PC-3 (cell line): Measurements from ENCODE around the gene CCR9. TPM values are rescaled to one million over a fixed set of nuclear protein-coding genes. Genes with fewer than 3 reads are reported as not detected.

Source experiments
- ATAC-seq: fragments of 200-7000 bp; cut with Tn5 transposase; 2 replicates; pipeline ENCODE4 v1.9.1; 2020; ENCODE audit warnings: mild to moderate bottlenecking, moderate library complexity
- BruUV-seq: library from RNA; stranded (reverse); fragments of 400-500 nt; replicated peaks from 2 replicates; lab custom pipeline; 2021; lab: Mats Ljungman, UMichigan
- CTCF ChIA-PET: fragments of 300-600 bp; sonication (Branson Sonifier 250); formaldehyde crosslinking; loops from one replicate; lab custom pipeline; 2022; ENCODE audit warnings: antibody characterized with exemption; lab: Charles Lee
- POLR2A ChIA-PET: fragments of 300-600 bp; sonication (Branson Sonifier 250); formaldehyde crosslinking; loops from one replicate; lab custom pipeline; 2022; ENCODE audit warnings: antibody characterized with exemption; ENCODE audit not compliant: unreplicated experiment; lab: Charles Lee
- DNase-seq: peaks from one replicate; pipeline ENCODE4 v3.0.0-alpha.2; 2015
- H2AFZ ChIP-seq: fragments of 300-600 bp; sonication (generic); 2 replicates; pipeline ENCODE4 v1.6.0; 2016; ENCODE audit warnings: antibody characterized with exemption, low read length
- H3F3A ChIP-seq: fragments of 300-600 bp; sonication (generic); one replicate; pipeline ENCODE4 v1.6.0; 2017; ENCODE audit warnings: antibody characterized with exemption, low read length, control low read depth, mild to moderate bottlenecking; ENCODE audit not compliant: unreplicated experiment
- H3K27ac ChIP-seq: fragments of 300-600 bp; sonication (generic); 2 replicates; pipeline ENCODE4 v1.5.1; 2016; ENCODE audit warnings: mild to moderate bottlenecking, low read length
- H3K27me3 ChIP-seq: fragments of 300-600 bp; sonication (generic); 2 replicates; pipeline ENCODE4 v1.6.1; 2016; ENCODE audit warnings: low read length, mixed read lengths
- H3K36me3 ChIP-seq: fragments of 300-600 bp; sonication (generic); 2 replicates; pipeline ENCODE4 v1.6.1; 2016; ENCODE audit warnings: low read depth, mixed run types, low read length, mixed read lengths
- H3K4me1 ChIP-seq: fragments of 300-600 bp; sonication (generic); 2 replicates; pipeline ENCODE4 v1.5.1; 2016; ENCODE audit warnings: low read length; ENCODE audit not compliant: insufficient read depth
- H3K4me2 ChIP-seq: fragments of 300-600 bp; sonication (generic); 2 replicates; pipeline ENCODE4 v1.6.0; 2016; ENCODE audit warnings: low read length
- H3K4me3 ChIP-seq: fragments of 300-600 bp; sonication (generic); 2 replicates; pipeline ENCODE4 v1.5.1; 2016; ENCODE audit warnings: mild to moderate bottlenecking, low read length, mixed read lengths
- H3K79me2 ChIP-seq: fragments of 300-600 bp; sonication (generic); 2 replicates; pipeline ENCODE4 v1.6.1; 2017; ENCODE audit warnings: low read length, mixed read lengths
- H3K9ac ChIP-seq: fragments of 300-600 bp; sonication (generic); 2 replicates; pipeline ENCODE4 v1.6.0; 2016; ENCODE audit warnings: mild to moderate bottlenecking, low read length
- H3K9me2 ChIP-seq: fragments of 300-600 bp; sonication (generic); replicated peaks from 2 replicates; pipeline ENCODE4 v1.6.1; 2016; ENCODE audit warnings: mixed run types, low read length, mixed read lengths
- H3K9me3 ChIP-seq: fragments of 300-600 bp; sonication (generic); 2 replicates; pipeline ENCODE4 v1.6.1; 2016; ENCODE audit warnings: low read length, mixed read lengths
- H4K20me1 ChIP-seq: fragments of 300-600 bp; sonication (generic); 2 replicates; pipeline ENCODE4 v1.6.1; 2016; ENCODE audit warnings: low read length, mixed read lengths
- CTCF ChIP-seq: fragments of 300-600 bp; sonication (generic); conservative IDR thresholded peaks from 2 replicates; pipeline ENCODE4 v1.5.1; 2017; ENCODE audit warnings: antibody characterized with exemption, low read depth, mild to moderate bottlenecking, low read length
- EZH2 ChIP-seq: fragments of 300-600 bp; sonication (generic); IDR thresholded peaks from one replicate; pipeline ENCODE4 v1.6.1; 2017; ENCODE audit warnings: antibody characterized with exemption, mild to moderate bottlenecking, low read length; ENCODE audit not compliant: unreplicated experiment
- EZH2phosphoT487 ChIP-seq: fragments of 300-600 bp; sonication (generic); IDR thresholded peaks from 2 replicates; pipeline ENCODE4 v1.6.1; 2018; ENCODE audit warnings: mild to moderate bottlenecking, antibody characterized with exemption, low read length, borderline replicate concordance
- intact Hi-C: fragments of 100-400 bp; cut with micrococcal nuclease; formaldehyde crosslinking; loops from 2 replicates; pipeline ENCODE4 v1.9.0; 2023
- total RNA-seq: library from RNA; depleted of rRNA; stranded (reverse); fragments of >200 nt; gene quantifications from 2 replicates; pipeline ENCODE4 v1.2.3, GENCODE V29; 2014

Gene CCR9
- total RNA-seq, 1 experiment from 2014 or later = not detected

- Histone ChIP-seq H3F3A (no peaks in the 10 kb centered on the region), H2AFZ (no peak overlapping the region), H3K27me3 (no peaks in the 10 kb centered on the region), H3K9ac (no peak overlapping the region), H3K36me3 (no peaks in the 10 kb centered on the region), H3K4me2 (no peak overlapping the region), H4K20me1 (no peaks in the 10 kb centered on the region), H3K4me3 (no peak overlapping the region), H3K79me2 (no peaks in the 10 kb centered on the region), H3K4me1 (peaks cover 12% of the 10 kb centered on the region), H3K9me2 (no peaks in the 10 kb centered on the region), H3K9me3 (no peaks in the 10 kb centered on the region), H3K27ac (no peak overlapping the region)
- intact Hi-C loops = no loop called here
- ChIA-PET CTCF (no interaction called here), POLR2A (no interaction called here)
- no peak for DNase-seq
- BruUV-seq = no TSS peak
- ATAC-seq = no peak
- no peak for TF ChIP-seq EZH2
- TF ChIP-seq EZH2phosphoT487 = no peak
- no peak for TF ChIP-seq CTCF
Measured at GRCh38 chr3:45914362-45915058, 28.2 kb downstream of the CCR9 start.

GRCh38 chr3:45915059-45915439 lies 28.7 kb downstream of the CCR9 start:
- CTCF ChIA-PET = no interaction called here
- no TSS peak for BruUV-seq
- no peaks in the 10 kb centered on the region for H3K9me3 ChIP-seq
- DNase-seq (no peak), ATAC-seq (no peak)
- H3K36me3 ChIP-seq = no peaks in the 10 kb centered on the region
- POLR2A ChIA-PET = no interaction called here
- H3K9ac ChIP-seq = peak overlapping the region; percentile 26; the same call in 1 of the 2 replicates
- intact Hi-C loops = no loop called here
- H3K27me3 ChIP-seq = no peaks in the 10 kb centered on the region
- no peak overlapping the region for H2AFZ ChIP-seq
- TF ChIP-seq EZH2 (no peak), EZH2phosphoT487 (no peak), CTCF (no peak)
- no peaks in the 10 kb centered on the region for H3F3A ChIP-seq
- no peak overlapping the region for H3K4me2 ChIP-seq
- no peaks in the 10 kb centered on the region for H3K79me2 ChIP-seq
- H3K4me3 ChIP-seq = no peak overlapping the region
- H3K4me1 ChIP-seq = peaks cover 12% of the 10 kb centered on the region
- no peaks in the 10 kb centered on the region for H3K9me2 ChIP-seq
- peak overlapping the region; percentile 57 for H3K27ac ChIP-seq
- no peaks in the 10 kb centered on the region for H4K20me1 ChIP-seq

- POLR2A ChIA-PET = no interaction called here
- CTCF ChIA-PET = no interaction called here
- Histone ChIP-seq H4K20me1 (no peaks in the 10 kb centered on the region), H3K36me3 (no peaks in the 10 kb centered on the region), H3K27me3 (no peaks in the 10 kb centered on the region), H3K9me3 (no peaks in the 10 kb centered on the region), H3K9ac (peak overlapping the region; percentile 26; the same call in 1 of the 2 replicates), H3K4me1 (peaks cover 12% of the 10 kb centered on the region), H3K4me3 (no peak overlapping the region), H3K4me2 (peak overlapping the region; percentile 38; the same call in 1 of the 2 replicates), H2AFZ (no peak overlapping the region), H3K27ac (peak overlapping the region; percentile 57), H3F3A (no peaks in the 10 kb centered on the region), H3K79me2 (no peaks in the 10 kb centered on the region), H3K9me2 (no peaks in the 10 kb centered on the region)
- DNase-seq (peak; percentile 82), ATAC-seq (peak; percentile 99)
- BruUV-seq = no TSS peak
- TF ChIP-seq EZH2phosphoT487 (no peak), EZH2 (no peak)
- intact Hi-C loops = no loop called here
Measured at GRCh38 chr3:45915518-45916231, 29.3 kb downstream of the CCR9 start.
